Type B pancreatic cell (in vitro differentiated cells): ENCODE data around the gene SSH3. TPM values are rescaled to one million over a fixed set of nuclear protein-coding genes. Genes with fewer than 3 reads are reported as not detected.

Experiments
- DNase-seq: peaks from one replicate; pipeline ENCODE4 v3.0.0; 2021; ENCODE audit warnings: mixed read lengths; ENCODE audit not compliant: unreplicated experiment; ENCODE audit errors: extremely low spot score
- H3K27ac Mint-ChIP-seq: 2 replicates; pipeline ENCODE4 v1.8.0; 2021; ENCODE audit warnings: mild to moderate bottlenecking, mixed read lengths
- H3K27me3 Mint-ChIP-seq: 2 replicates; pipeline ENCODE4 v1.8.0; 2021; ENCODE audit warnings: mixed read lengths
- H3K36me3 Mint-ChIP-seq: 2 replicates; pipeline ENCODE4 v1.8.0; 2021; ENCODE audit warnings: mixed read lengths
- H3K4me1 Mint-ChIP-seq: one replicate; pipeline ENCODE4 v1.8.0; 2021; ENCODE audit warnings: mixed read lengths; ENCODE audit not compliant: unreplicated experiment
- H3K4me3 Mint-ChIP-seq: 2 replicates; pipeline ENCODE4 v1.8.0; 2021; ENCODE audit warnings: mild to moderate bottlenecking, mixed read lengths
- H3K9me3 Mint-ChIP-seq: 2 replicates; pipeline ENCODE4 v1.8.0; 2021; ENCODE audit warnings: mixed read lengths
- CTCF ChIP-seq: fragments of 200-600 bp; sonication (generic); conservative IDR thresholded peaks from 2 replicates; pipeline ENCODE4 v1.5.0; 2021; ENCODE audit warnings: antibody characterized with exemption, mild to moderate bottlenecking
- total RNA-seq: library from RNA; stranded (reverse); gene quantifications from 2 replicates; pipeline ENCODE4 v1.2.1, GENCODE V29; 2021; ENCODE audit warnings: low replicate concordance

Gene SSH3
- total RNA-seq, 1 donor from 2014 or later, result 32.0 TPM

- Mint-ChIP-seq H3K27me3 (no peaks in the 10 kb centered on the region), H3K9me3 (no peaks in the 10 kb centered on the region), H3K36me3 (no peaks in the 10 kb centered on the region), H3K4me1 (peaks cover 24% of the 10 kb centered on the region), H3K27ac (peak overlapping the region; percentile 74), H3K4me3 (peak overlapping the region; percentile 73)
- TF ChIP-seq CTCF, result peak; percentile 95
- DNase-seq, result no peak
These were observed 53.7 kb downstream of the SSH3 start for GRCh38 chr11:67356864-67357561.

GRCh38 chr11:67357831-67358670 lies 54.7 kb downstream of the SSH3 start:
- H3K9me3 Mint-ChIP-seq, result no peaks in the 10 kb centered on the region
- H3K27me3 Mint-ChIP-seq, result no peaks in the 10 kb centered on the region
- peaks cover 5% of the 10 kb centered on the region for H3K36me3 Mint-ChIP-seq
- no peak for DNase-seq
- H3K27ac Mint-ChIP-seq, result no peak overlapping the region
- no peak for TF ChIP-seq CTCF
- H3K4me3 Mint-ChIP-seq, result no peak overlapping the region
- H3K4me1 Mint-ChIP-seq, result peaks cover 24% of the 10 kb centered on the region

Other genes with a start within 250 kb of the SSH3 start
- 21.2 and 95.6 TPM in 2 replicates for gene RHOD, start 246.7 kb upstream of the SSH3 start, total RNA-seq
- gene KDM2A, start 184.3 kb upstream of the SSH3 start, total RNA-seq, result 97.5 and 169 TPM in 2 replicates
- 53.1 and 62.2 TPM in 2 replicates for gene GRK2, start 37.1 kb upstream of the SSH3 start, total RNA-seq
- gene ANKRD13D, start 14.2 kb upstream of the SSH3 start, total RNA-seq, result 70.5 and 80.9 TPM in 2 replicates
- gene POLD4, start 50.0 kb downstream of the SSH3 start, total RNA-seq, result 15.0 and 29.4 TPM in 2 replicates
- 3.2 and 6.7 TPM in 2 replicates for gene CLCF1, start 70.1 kb downstream of the SSH3 start, total RNA-seq
- 29.5 and 41.2 TPM in 2 replicates for gene RAD9A, start 88.5 kb downstream of the SSH3 start, total RNA-seq
- 137 TPM in 2 replicates for gene PPP1CA, start 98.3 kb downstream of the SSH3 start, total RNA-seq
- 0.87 TPM in 1 of 2 replicates, not detected in the other for gene TBC1D10C, start 100.6 kb downstream of the SSH3 start, total RNA-seq
- 0.31 and 1.5 TPM in 2 replicates for gene CARNS1, start 112.1 kb downstream of the SSH3 start, total RNA-seq
- 55.5 and 57.0 TPM in 2 replicates for gene RPS6KB2, start 125.0 kb downstream of the SSH3 start, total RNA-seq
- 1.1 and 2.0 TPM in 2 replicates for gene PTPRCAP, start 134.2 kb downstream of the SSH3 start, total RNA-seq
- gene CORO1B, start 139.9 kb downstream of the SSH3 start, total RNA-seq, result 77.4 and 90.2 TPM in 2 replicates
- gene GPR152, start 149.2 kb downstream of the SSH3 start, total RNA-seq, result not detected in 2 replicates
- not detected in 2 replicates for gene CABP4, start 151.8 kb downstream of the SSH3 start, total RNA-seq
- 41.7 and 46.6 TPM in 2 replicates for gene TMEM134, start 165.7 kb downstream of the SSH3 start, total RNA-seq
- 32.4 and 47.6 TPM in 2 replicates for gene AIP, start 179.5 kb downstream of the SSH3 start, total RNA-seq
- 50.4 and 51.7 TPM in 2 replicates for gene PITPNM1, start 201.8 kb downstream of the SSH3 start, total RNA-seq
- 34.9 and 37.5 TPM in 2 replicates for gene CDK2AP2, start 204.6 kb downstream of the SSH3 start, total RNA-seq
- not detected in 2 replicates for gene CABP2, start 219.9 kb downstream of the SSH3 start, total RNA-seq